Muscle layer of duodenum (tissue), 2 donors: ENCODE data around the gene DDX25.

Experiments used
- H3K27ac ChIP-seq: one replicate; pipeline ENCODE4 v1.7.0; 2013; ENCODE audit warnings: mild to moderate bottlenecking, low read length
- H3K27me3 ChIP-seq: one replicate; pipeline ENCODE4 v1.7.0; 2013; ENCODE audit warnings: low read depth, mild to moderate bottlenecking, control low read depth, low read length
- H3K36me3 ChIP-seq, 2 donors: one replicate each; pipeline ENCODE4 v1.7.0; 2013; ENCODE audit warnings: low read length in 2 of 2, control low read depth in 1 of 2, mild to moderate bottlenecking in 1 of 2; ENCODE audit not compliant: insufficient read depth in 2 of 2, control insufficient read depth in 1 of 2
- H3K4me1 ChIP-seq, 2 donors: one replicate each; pipeline ENCODE4 v1.7.0; 2013; ENCODE audit warnings: low read length in 2 of 2, mild to moderate bottlenecking in 2 of 2, control low read depth in 1 of 2, moderate library complexity in 1 of 2; ENCODE audit not compliant: insufficient read depth in 2 of 2, control insufficient read depth in 1 of 2
- H3K4me3 ChIP-seq, 2 donors: one replicate each; pipeline ENCODE4 v1.7.0; 2013; ENCODE audit warnings: low read length in 2 of 2, low read depth in 1 of 2, mild to moderate bottlenecking in 1 of 2
- H3K9me3 ChIP-seq, 2 donors: one replicate each; pipeline ENCODE4 v1.7.0; 2013; ENCODE audit warnings: low read length in 2 of 2, control low read depth in 1 of 2, mild to moderate bottlenecking in 1 of 2; ENCODE audit not compliant: control insufficient read depth in 1 of 2
- donor health status: healthy.

Gene DDX25

DNA sequence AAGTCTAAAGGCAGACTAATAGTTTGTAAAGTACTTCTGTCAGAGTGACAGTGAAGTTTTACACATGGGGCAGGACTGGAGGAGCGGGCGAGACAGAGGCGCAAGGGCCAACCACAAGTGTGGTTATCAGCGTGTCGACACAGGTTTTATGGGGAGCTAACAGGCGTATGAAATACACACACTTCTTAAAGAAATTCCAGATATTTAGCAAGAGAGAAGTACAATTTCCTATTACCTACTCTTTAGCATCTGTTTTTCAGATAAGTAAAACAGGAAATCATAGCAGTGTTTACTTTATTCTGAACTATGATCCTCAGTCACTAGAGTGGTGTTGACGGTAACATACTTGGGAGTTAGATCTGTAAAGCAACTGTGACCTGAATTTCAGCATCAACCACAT is 64.0 kb downstream of the DDX25 start:
- H3K9me3 ChIP-seq, result no peaks in the 10 kb centered on the region
- H3K27ac ChIP-seq, result no peak overlapping the region
- H3K4me3 ChIP-seq, result no peak overlapping the region
- no peaks in the 10 kb centered on the region for H3K4me1 ChIP-seq
- no peaks in the 10 kb centered on the region for H3K36me3 ChIP-seq
- H3K27me3 ChIP-seq, result no peaks in the 10 kb centered on the region

DNA sequence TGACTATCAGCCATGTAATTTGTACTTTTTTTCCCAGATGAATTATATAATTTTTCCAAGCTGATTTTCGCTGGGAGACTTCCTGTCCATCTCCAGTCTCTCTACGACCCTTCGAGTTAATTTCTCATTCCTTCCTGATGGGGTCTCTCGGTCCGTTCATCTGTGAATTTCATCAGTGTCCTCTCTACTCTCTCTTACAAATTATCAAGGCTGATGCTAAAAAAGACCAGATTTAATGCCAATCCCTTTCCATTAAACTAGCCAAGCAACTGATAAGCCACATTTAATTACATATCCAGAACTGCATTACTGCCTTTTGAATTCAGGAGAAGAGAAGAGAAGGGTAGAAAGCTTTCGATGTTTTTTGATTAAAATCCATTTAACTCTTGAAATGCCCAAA is 67.3 kb downstream of the DDX25 start:
- Histone ChIP-seq H3K4me3 (no peak overlapping the region), H3K36me3 (peaks cover 0 to 7% of the 10 kb centered on the region in 2 donors)

DNA sequence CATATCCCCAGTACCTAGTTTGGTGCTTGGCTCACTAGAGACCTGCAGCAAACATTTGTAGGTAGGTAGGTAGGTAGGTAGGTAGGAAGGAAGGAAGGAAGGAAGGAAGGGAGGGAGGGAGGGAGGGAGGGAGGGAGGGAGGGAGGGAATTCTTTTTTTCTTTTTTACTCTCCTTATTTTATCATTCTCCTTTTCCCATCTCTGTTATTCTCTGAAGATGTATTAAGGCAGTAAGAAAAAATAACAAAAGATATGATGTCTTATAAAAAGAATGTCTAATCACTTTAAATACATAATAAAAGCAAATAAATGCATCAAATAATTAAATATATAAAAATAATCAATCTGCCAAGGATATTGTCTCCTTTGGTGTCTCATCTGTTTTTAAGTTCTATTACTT is 70.0 kb downstream of the DDX25 start:
- no peaks in the 10 kb centered on the region for H3K4me1 ChIP-seq
- H3K4me3 ChIP-seq, result no peak overlapping the region
- H3K27ac ChIP-seq, result no peak overlapping the region
- no peaks in the 10 kb centered on the region for H3K27me3 ChIP-seq
- H3K36me3 ChIP-seq, result peaks cover 0 to 7% of the 10 kb centered on the region in 2 donors
- no peaks in the 10 kb centered on the region for H3K9me3 ChIP-seq

More for the DNA sequence above, 67.3 kb downstream of the DDX25 start:
- Histone ChIP-seq H3K27ac (no peak overlapping the region), H3K9me3 (no peaks in the 10 kb centered on the region), H3K4me1 (no peaks in the 10 kb centered on the region), H3K27me3 (no peaks in the 10 kb centered on the region)

- H3K4me1 ChIP-seq, result no peaks in the 10 kb centered on the region
- H3K27me3 ChIP-seq, result no peaks in the 10 kb centered on the region
- H3K4me3 ChIP-seq, result no peak overlapping the region
- H3K27ac ChIP-seq, result no peak overlapping the region
- no peaks in the 10 kb centered on the region for H3K9me3 ChIP-seq
- peaks cover under 1 to 15% of the 10 kb centered on the region in 2 donors for H3K36me3 ChIP-seq
These were observed 71.3 kb downstream of the DDX25 start for GRCh38 chr11:125975634-125976033.

GRCh38 chr11:125976156-125976555 is 71.8 kb downstream of the DDX25 start:
- Histone ChIP-seq H3K9me3 (no peaks in the 10 kb centered on the region), H3K4me1 (no peaks in the 10 kb centered on the region), H3K27ac (no peak overlapping the region), H3K27me3 (no peaks in the 10 kb centered on the region), H3K4me3 (no peak overlapping the region), H3K36me3 (peaks cover 5 to 20% of the 10 kb centered on the region in 2 donors)

- Histone ChIP-seq H3K27ac (no peak overlapping the region), H3K9me3 (no peaks in the 10 kb centered on the region), H3K36me3 (peaks cover 5 to 24% of the 10 kb centered on the region in 2 donors), H3K4me1 (no peaks in the 10 kb centered on the region), H3K27me3 (no peaks in the 10 kb centered on the region), H3K4me3 (no peak overlapping the region)
These were observed 73.0 kb downstream of the DDX25 start for GRCh38 chr11:125977333-125977732.

GRCh38 chr11:125978181-125978716 is 73.9 kb downstream of the DDX25 start:
- Histone ChIP-seq H3K36me3 (peaks cover 6 to 27% of the 10 kb centered on the region in 2 donors), H3K9me3 (no peaks in the 10 kb centered on the region), H3K4me3 (no peak overlapping the region), H3K4me1 (no peaks in the 10 kb centered on the region), H3K27me3 (no peaks in the 10 kb centered on the region), H3K27ac (no peak overlapping the region)
